MG63 (cell line): ENCODE measurements around the gene IRS4. TPM values are rescaled to one million over a fixed set of nuclear protein-coding genes. Genes with fewer than 3 reads are reported as not detected.

Experiments
- DNase-seq: peaks from one replicate; pipeline ENCODE4 v3.0.0-alpha.2; 2020
- H3K27me3 ChIP-seq: fragments of 250-450 bp; sonication (Bioruptor Pico); 2 replicates; pipeline ENCODE4 v1.5.1; 2020; ENCODE audit warnings: mild to moderate bottlenecking, moderate library complexity
- H3K36me3 ChIP-seq: fragments of 250-450 bp; sonication (Bioruptor Pico); 2 replicates; pipeline ENCODE4 v1.5.1; 2020; ENCODE audit warnings: mild to moderate bottlenecking, moderate library complexity
- H3K4me3 ChIP-seq: fragments of 250-450 bp; sonication (Bioruptor Pico); 2 replicates; pipeline ENCODE4 v1.5.1; 2020; ENCODE audit warnings: mild to moderate bottlenecking, moderate library complexity
- H3K9me3 ChIP-seq: fragments of 250-450 bp; sonication (Bioruptor Pico); 2 replicates; pipeline ENCODE4 v1.5.1; 2020; ENCODE audit warnings: mild to moderate bottlenecking, moderate library complexity
- total RNA-seq: library from RNA; depleted of rRNA; stranded (reverse); fragments of >200 nt; shearing (Covaris generic); gene quantifications from 2 replicates; pipeline ENCODE4 v1.2.3, GENCODE V29; 2014; ENCODE audit warnings: low replicate concordance; rRNA removed

IRS4 gene
- total RNA-seq, result not detected in 2 replicates

GRCh38 chrX:108736509-108737479, at the start of gene IRS4:
Gene IRS4 (minus strand): TSS chrX:108736563.
- Histone ChIP-seq H3K4me3 (peak within 1 kb of the TSS; percentile 35), H3K9me3 (no peaks in the 10 kb centered on the region), H3K36me3 (no peaks in the 10 kb centered on the region), H3K27me3 (peaks cover 40% of the 10 kb centered on the region)
- DNase-seq, result peak; percentile 30

- Histone ChIP-seq H3K36me3 (no peaks in the 10 kb centered on the region), H3K27me3 (no peaks in the 10 kb centered on the region), H3K9me3 (no peaks in the 10 kb centered on the region), H3K4me3 (no peak overlapping the region)
- DNase-seq, result no peak
These were observed 36.2 kb upstream of the IRS4 start for GRCh38 chrX:108772549-108772948.

GRCh38 chrX:108763559-108763958, 27.2 kb upstream of the IRS4 start:
- H3K27me3 ChIP-seq, result no peaks in the 10 kb centered on the region
- no peaks in the 10 kb centered on the region for H3K9me3 ChIP-seq
- H3K36me3 ChIP-seq, result no peaks in the 10 kb centered on the region
- H3K4me3 ChIP-seq, result no peak overlapping the region
- DNase-seq, result no peak

GRCh38 chrX:108740299-108740774, 4.0 kb upstream of the IRS4 start:
- DNase-seq, result no peak
- no peak overlapping the region for H3K4me3 ChIP-seq
- H3K27me3 ChIP-seq, result peaks cover 14% of the 10 kb centered on the region
- no peaks in the 10 kb centered on the region for H3K9me3 ChIP-seq
- no peaks in the 10 kb centered on the region for H3K36me3 ChIP-seq

- Histone ChIP-seq H3K27me3 (peaks cover 31% of the 10 kb centered on the region), H3K4me3 (no peak overlapping the region), H3K36me3 (no peaks in the 10 kb centered on the region), H3K9me3 (no peaks in the 10 kb centered on the region)
- no peak for DNase-seq
These were observed 1.4 kb upstream of the IRS4 start for GRCh38 chrX:108737754-108738153.

GRCh38 chrX:108735679-108736508, 469 bp downstream of the IRS4 start:
- Histone ChIP-seq H3K36me3 (no peaks in the 10 kb centered on the region), H3K27me3 (peaks cover 41% of the 10 kb centered on the region), H3K4me3 (peak overlapping the region; percentile 35; the same call in 1 of the 2 replicates), H3K9me3 (no peaks in the 10 kb centered on the region)
- DNase-seq, result no peak

GRCh38 chrX:108735091-108735678, 1.2 kb downstream of the IRS4 start:
- Histone ChIP-seq H3K9me3 (no peaks in the 10 kb centered on the region), H3K27me3 (peaks cover 41% of the 10 kb centered on the region), H3K4me3 (no peak overlapping the region), H3K36me3 (no peaks in the 10 kb centered on the region)
- DNase-seq, result no peak

- H3K36me3 ChIP-seq, result no peaks in the 10 kb centered on the region
- no peaks in the 10 kb centered on the region for H3K9me3 ChIP-seq
- DNase-seq, result no peak
- peaks cover 45% of the 10 kb centered on the region for H3K27me3 ChIP-seq
- H3K4me3 ChIP-seq, result no peak overlapping the region
These were observed 1.9 kb downstream of the IRS4 start for GRCh38 chrX:108734426-108734825.

GRCh38 chrX:108732630-108733321, 3.6 kb downstream of the IRS4 start:
- Histone ChIP-seq H3K9me3 (no peaks in the 10 kb centered on the region), H3K36me3 (no peaks in the 10 kb centered on the region), H3K27me3 (peaks cover 45% of the 10 kb centered on the region), H3K4me3 (no peak overlapping the region)
- DNase-seq, result no peak

GRCh38 chrX:108731153-108731552, 5.2 kb downstream of the IRS4 start:
- H3K4me3 ChIP-seq, result no peak overlapping the region
- H3K27me3 ChIP-seq, result peaks cover 34% of the 10 kb centered on the region
- no peak for DNase-seq
- no peaks in the 10 kb centered on the region for H3K9me3 ChIP-seq
- no peaks in the 10 kb centered on the region for H3K36me3 ChIP-seq

- DNase-seq, result no peak
- H3K36me3 ChIP-seq, result no peaks in the 10 kb centered on the region
- no peak overlapping the region for H3K4me3 ChIP-seq
- peaks cover 7% of the 10 kb centered on the region for H3K27me3 ChIP-seq
- no peaks in the 10 kb centered on the region for H3K9me3 ChIP-seq
These were observed 9.6 kb downstream of the IRS4 start for GRCh38 chrX:108726748-108727147.

- DNase-seq, result no peak
- H3K9me3 ChIP-seq, result no peaks in the 10 kb centered on the region
- H3K27me3 ChIP-seq, result no peaks in the 10 kb centered on the region; the same call in 1 of the 2 replicates
- H3K36me3 ChIP-seq, result no peaks in the 10 kb centered on the region
- H3K4me3 ChIP-seq, result no peak overlapping the region
These were observed 13.8 kb downstream of the IRS4 start for GRCh38 chrX:108722561-108722960.

GRCh38 chrX:108712886-108713285, 23.5 kb downstream of the IRS4 start:
- Histone ChIP-seq H3K27me3 (no peaks in the 10 kb centered on the region), H3K36me3 (no peaks in the 10 kb centered on the region), H3K4me3 (no peak overlapping the region), H3K9me3 (no peaks in the 10 kb centered on the region)
- DNase-seq, result no peak

- DNase-seq, result no peak
- Histone ChIP-seq H3K9me3 (no peaks in the 10 kb centered on the region), H3K4me3 (no peak overlapping the region), H3K36me3 (no peaks in the 10 kb centered on the region), H3K27me3 (no peaks in the 10 kb centered on the region)
These were observed 31.5 kb downstream of the IRS4 start for GRCh38 chrX:108704839-108705238.

GRCh38 chrX:108702530-108702929, 33.8 kb downstream of the IRS4 start:
- Histone ChIP-seq H3K4me3 (no peak overlapping the region), H3K27me3 (no peaks in the 10 kb centered on the region), H3K36me3 (no peaks in the 10 kb centered on the region), H3K9me3 (no peaks in the 10 kb centered on the region)
- no peak for DNase-seq

GRCh38 chrX:108701633-108702032, 34.7 kb downstream of the IRS4 start:
- Histone ChIP-seq H3K27me3 (no peaks in the 10 kb centered on the region), H3K9me3 (no peaks in the 10 kb centered on the region), H3K36me3 (no peaks in the 10 kb centered on the region), H3K4me3 (no peak overlapping the region)
- no peak for DNase-seq
